A549 (cell line): Measurements from ENCODE around the gene SETBP1. TPM values are rescaled to one million over a fixed set of nuclear protein-coding genes. Genes with fewer than 3 reads are reported as not detected.

Source experiments
- ATAC-seq, 2 experiments: fragments of 200-7000 bp in 1 of 2; fragments of >200 bp in 1 of 2; cut with Nextera tagmentation in 1 of 2; cut with Tn5 transposase in 1 of 2; 3 replicates each; pipeline versions ENCODE4 v1.8.0 to v1.9.1; 2018 to 2020; ENCODE audit warnings: mild to moderate bottlenecking in 1 of 2, moderate library complexity in 1 of 2
- CTCF ChIA-PET: fragments of 300-600 bp; sonication (Branson Sonifier 250); formaldehyde crosslinking; extraction: SDS; loops from one replicate; lab custom pipeline; 2021; ENCODE audit warnings: antibody characterized with exemption, inconsistent platforms; lab: Yijun Ruan, JAX
- POLR2A ChIA-PET: fragments of 350-600 bp; formaldehyde crosslinking; extraction: SDS; loops from one replicate; lab custom pipeline; 2021; ENCODE audit warnings: antibody characterized with exemption, inconsistent platforms; lab: Yijun Ruan, JAX
- DNase-seq, 2 experiments: peaks; one replicate each; pipeline versions ENCODE4 v3.0.0 to v3.0.0-alpha.2; 2011 to 2016; ENCODE audit warnings: low read depth in 1 of 2, low spot score in 1 of 2
- FAIRE-seq: peaks from 2 replicates; lab custom pipeline; 2011; peaks lifted over from hg19 to GRCh38; lab: Jason Lieb, UNC
- H3K27ac ChIP-seq, 2 experiments: fragments of >200 bp; sonication (Bioruptor Twin); formaldehyde crosslinking; 3 replicates each; pipeline ENCODE4 v1.5.1; 2016 to 2017
- H3K4me1 ChIP-seq: fragments of >200 bp; sonication (Bioruptor Twin); formaldehyde crosslinking; 3 replicates; pipeline ENCODE4 v1.6.1; 2016
- H3K4me2 ChIP-seq: fragments of >200 bp; sonication (Bioruptor Twin); formaldehyde crosslinking; 3 replicates; pipeline ENCODE4 v1.6.1; 2016
- H3K4me3 ChIP-seq: fragments of >200 bp; sonication (Bioruptor Twin); formaldehyde crosslinking; 3 replicates; pipeline ENCODE4 v1.5.1; 2016
- H3K9me3 ChIP-seq: fragments of >200 bp; sonication (Bioruptor Twin); formaldehyde crosslinking; 3 replicates; pipeline ENCODE4 v1.6.1; 2016
- CEBPB ChIP-seq, 2 experiments: fragments of >200 bp in 1 of 2; sonication (Bioruptor Twin) in 1 of 2; formaldehyde crosslinking in 1 of 2; IDR thresholded peaks; 2 replicates each; pipeline ENCODE4 v1.6.1; 2012 to 2016
- CHD2 ChIP-seq: fragments of 150-350 bp; IDR thresholded peaks from 2 replicates; pipeline ENCODE4 v1.6.1; 2014; ENCODE audit warnings: low read length; ENCODE audit not compliant: partially characterized antibody
- CHD4 ChIP-seq: fragments of 200-600 bp; sonication (generic); IDR thresholded peaks from 2 replicates; pipeline ENCODE4 v1.6.1; 2016; ENCODE audit warnings: antibody characterized with exemption, mild to moderate bottlenecking, borderline replicate concordance
- CTCF ChIP-seq: fragments of >200 bp; sonication (Bioruptor Twin); formaldehyde crosslinking; IDR thresholded peaks from 3 replicates; pipeline ENCODE4 v1.5.1; 2016
- EHF ChIP-seq: fragments of 250-450 bp; sonication (Bioruptor Pico); IDR thresholded peaks from 2 replicates; pipeline ENCODE4 v1.5.0; 2020; ENCODE audit warnings: mild to moderate bottlenecking
- ESRRA ChIP-seq: fragments of 150-350 bp; IDR thresholded peaks from 2 replicates; pipeline ENCODE4 v1.6.1; 2014; ENCODE audit warnings: mild to moderate bottlenecking, low read length, borderline replicate concordance
- FOSB ChIP-seq: fragments of 250-450 bp; sonication (Bioruptor Pico); IDR thresholded peaks from 2 replicates; pipeline ENCODE4 v1.5.0; 2020; ENCODE audit warnings: mild to moderate bottlenecking, moderate library complexity
- HEYL ChIP-seq: fragments of 250-450 bp; sonication (Bioruptor Pico); IDR thresholded peaks from 2 replicates; pipeline ENCODE4 v1.8.0; 2021; ENCODE audit warnings: mild to moderate bottlenecking, moderate library complexity
- HOXA7 ChIP-seq: fragments of 250-450 bp; sonication (Bioruptor Pico); IDR thresholded peaks from 2 replicates; pipeline ENCODE4 v1.5.0; 2020; ENCODE audit warnings: mild to moderate bottlenecking, moderate library complexity
- HOXB13 ChIP-seq: fragments of 250-450 bp; sonication (Bioruptor Pico); IDR thresholded peaks from 2 replicates; pipeline ENCODE4 v1.5.0; 2020; ENCODE audit warnings: low read depth, mild to moderate bottlenecking, moderate library complexity
- HOXB5 ChIP-seq: fragments of 250-450 bp; sonication (Bioruptor Pico); IDR thresholded peaks from 2 replicates; pipeline ENCODE4 v1.5.0; 2020; ENCODE audit warnings: mild to moderate bottlenecking, moderate library complexity
- JUNB ChIP-seq: fragments of >200 bp; sonication (Bioruptor Twin); formaldehyde crosslinking; IDR thresholded peaks from 2 replicates; pipeline ENCODE4 v1.6.1; 2016
- KDM5A ChIP-seq: fragments of 200-600 bp; sonication (generic); IDR thresholded peaks from 2 replicates; pipeline ENCODE4 v1.6.1; 2016; ENCODE audit warnings: antibody characterized with exemption, mild to moderate bottlenecking
- MAFK ChIP-seq: fragments of 450-650 bp; IDR thresholded peaks from 2 replicates; pipeline ENCODE4 v1.6.1; 2014; ENCODE audit not compliant: partially characterized antibody
- MYC ChIP-seq: IDR thresholded peaks from 2 replicates; pipeline ENCODE4 v1.6.1; 2012; ENCODE audit warnings: mild to moderate bottlenecking, inconsistent platforms, low read length, improper control_type of control experiment, borderline replicate concordance
- NPAS2 ChIP-seq: fragments of 250-450 bp; sonication (Bioruptor Pico); IDR thresholded peaks from 2 replicates; pipeline ENCODE4 v1.8.0; 2022; ENCODE audit warnings: mild to moderate bottlenecking, moderate library complexity, borderline replicate concordance
- NR3C1 ChIP-seq: fragments of >200 bp; sonication (Bioruptor Twin); formaldehyde crosslinking; IDR thresholded peaks from 3 replicates; pipeline ENCODE4 v1.6.1; 2017
- PHF8 ChIP-seq: fragments of 200-600 bp; sonication (generic); IDR thresholded peaks from 2 replicates; pipeline ENCODE4 v1.6.1; 2016; ENCODE audit warnings: low read depth, mild to moderate bottlenecking, antibody characterized with exemption, moderate library complexity, borderline replicate concordance
- POLR2A ChIP-seq: IDR thresholded peaks from 2 replicates; pipeline ENCODE4 v1.6.1; 2012; ENCODE audit warnings: mild to moderate bottlenecking, low read length
- RCOR1 ChIP-seq: fragments of 150-350 bp; IDR thresholded peaks from 2 replicates; pipeline ENCODE4 v1.6.1; 2014; ENCODE audit warnings: antibody characterized with exemption, low read length, low read depth
- RFX5 ChIP-seq: fragments of 450-650 bp; IDR thresholded peaks from 2 replicates; pipeline ENCODE4 v1.7.1; 2014; ENCODE audit warnings: antibody characterized with exemption, mild to moderate bottlenecking, moderate library complexity
- RNF2 ChIP-seq: fragments of 200-600 bp; sonication (generic); IDR thresholded peaks from 2 replicates; pipeline ENCODE4 v1.6.1; 2016; ENCODE audit warnings: low read depth, mild to moderate bottlenecking, antibody characterized with exemption, moderate library complexity, borderline replicate concordance
- SMC3 ChIP-seq: fragments of >200 bp; sonication (Bioruptor Twin); formaldehyde crosslinking; IDR thresholded peaks from 3 replicates; pipeline ENCODE4 v1.6.1; 2018; ENCODE audit warnings: inconsistent platforms
- ZC3H11A ChIP-seq: fragments of 450-650 bp; IDR thresholded peaks from 2 replicates; pipeline ENCODE4 v1.6.1; 2014; ENCODE audit warnings: antibody characterized with exemption, mild to moderate bottlenecking
- ZFP36 ChIP-seq: fragments of 450-650 bp; IDR thresholded peaks from 2 replicates; pipeline ENCODE4 v1.6.1; 2014; ENCODE audit warnings: borderline replicate concordance; ENCODE audit not compliant: partially characterized antibody
- ZNF302 ChIP-seq: fragments of 250-450 bp; sonication (Bioruptor Pico); IDR thresholded peaks from 2 replicates; pipeline ENCODE4 v1.9.0; 2021; ENCODE audit warnings: inconsistent platforms, mild to moderate bottlenecking, moderate library complexity
- WGBS: methylation state at CpG from one replicate; pipeline ENCODE4 v1.1.6; 2017; ENCODE audit errors: missing lambda C conversion rate; 5-methylcytosine and 5-hydroxymethylcytosine counted together
- polyA plus RNA-seq, 4 experiments: library from polyadenylated mRNA; depleted of rRNA in 3 of 4; stranded (reverse); fragments of >200 nt; fragmentation: RNase III in 1 of 4; extraction: RNeasy Plus Mini Kit Qiagen cat#74134 plus additional on column Dnase treatment in 1 of 4; gene quantifications; 2 replicates in 3 of 4; 3 replicates in 1 of 4; pipeline ENCODE4 v1.2.3, GENCODE V29; 2011 to 2017
- TF ChIP-seq, protein P1 (sequence below): IDR thresholded peaks from 2 replicates; pipeline ENCODE4 v1.6.1; 2012; ENCODE audit warnings: low read depth, borderline replicate concordance
- TF ChIP-seq, protein P2 (sequence below): fragments of 250-450 bp; sonication (Bioruptor Pico); IDR thresholded peaks from 2 replicates; pipeline ENCODE4 v1.5.0; 2021; ENCODE audit warnings: mild to moderate bottlenecking, moderate library complexity, borderline replicate concordance
- TF ChIP-seq, protein P3 (sequence below): fragments of 250-450 bp; sonication (Bioruptor Pico); IDR thresholded peaks from 2 replicates; pipeline ENCODE4 v1.5.0; 2020; ENCODE audit warnings: low read depth, mild to moderate bottlenecking, moderate library complexity

SETBP1 gene
- polyA plus RNA-seq, 2 of the 4 experiments (the other 2 are of a cell fraction), result 0.50 to 1.9 TPM

DNA sequence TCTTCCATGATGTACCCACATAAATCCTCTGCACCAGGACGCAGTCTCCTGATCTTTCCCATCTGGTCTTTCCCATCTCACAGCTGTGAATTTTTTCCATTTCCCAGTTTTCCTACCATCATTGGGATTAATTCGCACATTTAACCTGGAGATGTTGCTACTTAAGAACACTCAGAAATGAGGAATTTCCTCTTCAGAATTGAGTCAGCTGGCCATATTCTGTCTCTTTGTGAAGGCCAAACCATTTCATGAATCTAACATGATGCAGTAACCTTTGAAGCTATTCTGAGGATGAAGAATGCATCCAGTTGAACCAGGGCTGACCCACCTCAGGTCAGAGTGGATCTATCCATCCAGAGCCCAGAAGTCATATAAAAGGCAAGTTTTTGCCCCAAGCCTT is 326.8 kb downstream of the SETBP1 start:
- no peak for ATAC-seq
- Histone ChIP-seq H3K4me1 (no peaks in the 10 kb centered on the region), H3K27ac (no peak overlapping the region), H3K4me2 (no peak overlapping the region), H3K9me3 (no peaks in the 10 kb centered on the region), H3K4me3 (no peak overlapping the region)
- WGBS, result 84% methylated on average over 2 of the region's 2 CpGs
- DNase-seq, result no peak
- FAIRE-seq, result no peak
- TF ChIP-seq MAFK (no peak), CHD4 (no peak), RCOR1 (no peak), NPAS2 (no peak), MYC (no peak), NR3C1 (no peak), ZC3H11A (no peak), POLR2A (no peak)
- TF ChIP-seq, protein P1, sequence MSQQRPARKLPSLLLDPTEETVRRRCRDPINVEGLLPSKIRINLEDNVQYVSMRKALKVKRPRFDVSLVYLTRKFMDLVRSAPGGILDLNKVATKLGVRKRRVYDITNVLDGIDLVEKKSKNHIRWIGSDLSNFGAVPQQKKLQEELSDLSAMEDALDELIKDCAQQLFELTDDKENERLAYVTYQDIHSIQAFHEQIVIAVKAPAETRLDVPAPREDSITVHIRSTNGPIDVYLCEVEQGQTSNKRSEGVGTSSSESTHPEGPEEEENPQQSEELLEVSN, result no peak
- CTCF ChIA-PET, result no interaction called here
- POLR2A ChIA-PET, result no interaction called here

DNA sequence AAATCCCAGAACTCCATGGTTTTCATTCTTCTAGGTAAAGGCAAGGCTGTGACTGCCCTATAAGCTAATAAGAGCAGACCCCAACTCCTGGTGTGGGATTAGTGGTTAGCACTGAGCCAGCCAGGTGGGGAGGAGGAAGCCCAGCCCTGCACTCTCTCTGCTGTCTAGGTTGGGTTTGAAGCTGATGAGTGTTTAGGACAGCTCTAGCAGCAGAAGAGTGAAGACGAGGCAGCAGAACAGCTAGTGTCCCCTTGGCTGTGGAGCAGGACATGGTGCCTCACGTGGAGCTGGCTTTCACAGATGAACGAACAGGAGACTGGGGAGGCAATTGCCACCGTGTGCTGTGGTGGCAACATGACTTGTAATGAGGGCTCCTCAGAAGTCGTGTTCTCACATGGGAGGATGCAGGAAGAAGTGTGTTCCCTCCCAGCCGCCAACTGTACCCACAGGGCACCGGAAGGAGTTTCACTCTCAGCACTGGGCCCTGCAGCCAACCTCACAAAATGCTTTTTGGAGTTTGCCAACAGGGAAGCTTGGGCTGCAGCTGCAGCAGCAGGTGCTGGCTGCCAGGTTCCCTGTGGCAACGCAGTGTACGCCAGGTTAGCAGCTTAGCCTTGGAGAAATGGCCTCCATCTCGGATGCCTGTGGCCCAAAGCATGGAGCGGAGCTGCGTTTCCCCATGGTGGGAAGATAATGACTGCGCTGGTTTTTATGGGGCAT is 328.2 kb downstream of the SETBP1 start:
- Histone ChIP-seq H3K4me1 (peaks cover under 1% of the 10 kb centered on the region; the same call in 1 of the 3 replicates), H3K4me2 (no peak overlapping the region)
- no peak for TF ChIP-seq RNF2
- TF ChIP-seq EHF, result no peak
- no peak for TF ChIP-seq JUNB
- TF ChIP-seq, protein P1, result no peak
- no peak for TF ChIP-seq ZFP36
- no peak for TF ChIP-seq SMC3
- TF ChIP-seq RFX5, result no peak
- TF ChIP-seq PHF8, result no peak
- TF ChIP-seq CHD2, result no peak
- no peak for TF ChIP-seq HEYL (CRISPR knock-in tag)
- TF ChIP-seq HOXB13, result no peak
- TF ChIP-seq, all 56 proteins: peak for 0
- 71% methylated on average over 12 of the region's 13 CpGs for WGBS
- no peak for FAIRE-seq
- ChIA-PET CTCF (no interaction called here), POLR2A (no interaction called here)
- Histone ChIP-seq H3K4me3 (no peak overlapping the region), H3K9me3 (no peaks in the 10 kb centered on the region), H3K27ac (no peak overlapping the region)
- no peak for DNase-seq
- ATAC-seq, result no peak

- WGBS, result 68% methylated on average over 5 of the region's 5 CpGs
- TF ChIP-seq CEBPB (IDR thresholded peaks at IDR 0.05) (no peak), KDM5A (no peak), ESRRA (no peak), CTCF (no peak), HOXA7 (no peak), SMC3 (no peak), CHD2 (no peak), ZC3H11A (no peak), FOSB (CRISPR knock-in tag) (no peak), NPAS2 (no peak), ZNF302 (CRISPR knock-in tag) (no peak), HOXB5 (no peak), MYC (no peak), MAFK (no peak), JUNB (no peak), CHD4 (no peak)
- TF ChIP-seq, protein P2, sequence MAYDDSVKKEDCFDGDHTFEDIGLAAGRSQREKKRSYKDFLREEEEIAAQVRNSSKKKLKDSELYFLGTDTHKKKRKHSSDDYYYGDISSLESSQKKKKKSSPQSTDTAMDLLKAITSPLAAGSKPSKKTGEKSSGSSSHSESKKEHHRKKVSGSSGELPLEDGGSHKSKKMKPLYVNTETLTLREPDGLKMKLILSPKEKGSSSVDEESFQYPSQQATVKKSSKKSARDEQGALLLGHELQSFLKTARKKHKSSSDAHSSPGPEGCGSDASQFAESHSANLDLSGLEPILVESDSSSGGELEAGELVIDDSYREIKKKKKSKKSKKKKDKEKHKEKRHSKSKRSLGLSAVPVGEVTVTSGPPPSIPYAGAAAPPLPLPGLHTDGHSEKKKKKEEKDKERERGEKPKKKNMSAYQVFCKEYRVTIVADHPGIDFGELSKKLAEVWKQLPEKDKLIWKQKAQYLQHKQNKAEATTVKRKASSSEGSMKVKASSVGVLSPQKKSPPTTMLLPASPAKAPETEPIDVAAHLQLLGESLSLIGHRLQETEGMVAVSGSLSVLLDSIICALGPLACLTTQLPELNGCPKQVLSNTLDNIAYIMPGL (CRISPR knock-in tag), result no peak
- TF ChIP-seq, protein P3, sequence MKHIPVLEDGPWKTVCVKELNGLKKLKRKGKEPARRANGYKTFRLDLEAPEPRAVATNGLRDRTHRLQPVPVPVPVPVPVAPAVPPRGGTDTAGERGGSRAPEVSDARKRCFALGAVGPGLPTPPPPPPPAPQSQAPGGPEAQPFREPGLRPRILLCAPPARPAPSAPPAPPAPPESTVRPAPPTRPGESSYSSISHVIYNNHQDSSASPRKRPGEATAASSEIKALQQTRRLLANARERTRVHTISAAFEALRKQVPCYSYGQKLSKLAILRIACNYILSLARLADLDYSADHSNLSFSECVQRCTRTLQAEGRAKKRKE (CRISPR knock-in tag), result no peak
- H3K9me3 ChIP-seq, result no peaks in the 10 kb centered on the region
- no peak for FAIRE-seq
- no peak for DNase-seq
- no peak overlapping the region for H3K4me3 ChIP-seq
- ChIA-PET POLR2A (no interaction called here), CTCF (no interaction called here)
- H3K4me1 ChIP-seq, result peaks cover 8% of the 10 kb centered on the region; the same call in 2 of the 3 replicates
- no peak overlapping the region for H3K4me2 ChIP-seq
- ATAC-seq, result no peak
- H3K27ac ChIP-seq, result no peak overlapping the region
Measured at GRCh38 chr18:45009756-45010155, 329.1 kb downstream of the SETBP1 start.
